SH-SY5Y (cell line): ENCODE results near the gene EDC4.

ENCODE experiments used
- GATA2 ChIP-seq: IDR thresholded peaks from 2 replicates; pipeline ENCODE4 v1.6.1; 2011; ENCODE audit warnings: mild to moderate bottlenecking, low read depth, low read length
- GATA3 ChIP-seq: IDR thresholded peaks from 2 replicates; pipeline ENCODE4 v1.6.1; 2011; ENCODE audit warnings: low read depth, mild to moderate bottlenecking, low read length, moderate library complexity

DNA sequence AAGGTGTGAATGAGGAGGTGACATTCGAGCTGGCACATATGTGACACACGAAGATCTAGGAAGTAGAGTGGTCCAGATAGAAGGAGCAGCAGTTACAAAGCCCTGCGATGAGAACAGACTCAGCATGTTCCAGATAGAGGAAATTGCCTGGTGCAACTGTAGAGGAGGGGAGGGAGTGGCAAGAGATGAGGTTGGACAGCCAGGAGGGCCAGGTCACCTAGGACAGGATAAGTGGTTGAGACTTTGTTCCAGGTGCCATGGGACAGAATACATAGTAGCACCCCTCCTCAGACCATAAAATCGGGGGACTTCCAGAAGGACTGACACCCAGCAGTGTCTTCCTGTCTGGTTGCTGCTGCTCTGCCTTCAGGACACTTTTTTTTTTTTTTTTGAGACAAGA lies 14.4 kb upstream of the EDC4 start:
- TF ChIP-seq GATA2: no peak
- TF ChIP-seq GATA3: no peak
